ENCODE results near the gene SLAMF6.

- TF ChIP-seq EZH2 (IDR thresholded peaks at IDR 0.05; ENCODE audit: insufficient read depth, poor library complexity, severe bottlenecking), result no peak
- TF ChIP-seq EZH2phosphoT487 (IDR thresholded peaks at IDR 0.05; ENCODE audit: insufficient read depth, low read depth), result no peak
Observed at GRCh38 chr1:160459687-160460086, 63.4 kb downstream of the SLAMF6 start.

All from GM23248 (cell line).